ENCODE results near the gene PTAFR. TPM values are rescaled to one million over a fixed set of nuclear protein-coding genes. Genes with fewer than 3 reads are reported as not detected.

Gene PTAFR
- total RNA-seq, 1 donor from 2014 or later = 13.1 TPM

DNA sequence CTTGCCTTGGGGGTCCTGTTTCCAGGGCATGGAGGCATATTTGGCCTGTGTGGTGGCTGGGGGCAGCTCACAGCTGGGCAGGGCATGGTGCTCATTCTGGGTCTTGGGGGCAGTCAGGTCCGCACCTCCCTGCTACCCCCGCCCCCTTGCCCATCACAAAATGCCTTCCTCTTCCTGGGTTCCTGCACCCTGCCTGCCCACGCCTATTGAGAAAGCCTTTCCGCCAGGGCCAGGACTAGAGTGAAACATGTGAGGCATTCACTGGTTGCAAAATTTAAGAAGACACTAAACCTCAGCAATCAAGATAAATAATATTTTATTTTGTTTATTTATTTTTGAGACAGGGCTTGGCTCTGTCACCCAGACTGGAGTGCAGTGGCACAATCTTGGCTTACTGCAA is 19.7 kb downstream of the PTAFR start:
- H3K36me3 ChIP-seq = no peaks in the 10 kb centered on the region
- H3K27me3 ChIP-seq = no peaks in the 10 kb centered on the region
- H3K4me3 ChIP-seq = no peak overlapping the region
- TF ChIP-seq, protein P1, sequence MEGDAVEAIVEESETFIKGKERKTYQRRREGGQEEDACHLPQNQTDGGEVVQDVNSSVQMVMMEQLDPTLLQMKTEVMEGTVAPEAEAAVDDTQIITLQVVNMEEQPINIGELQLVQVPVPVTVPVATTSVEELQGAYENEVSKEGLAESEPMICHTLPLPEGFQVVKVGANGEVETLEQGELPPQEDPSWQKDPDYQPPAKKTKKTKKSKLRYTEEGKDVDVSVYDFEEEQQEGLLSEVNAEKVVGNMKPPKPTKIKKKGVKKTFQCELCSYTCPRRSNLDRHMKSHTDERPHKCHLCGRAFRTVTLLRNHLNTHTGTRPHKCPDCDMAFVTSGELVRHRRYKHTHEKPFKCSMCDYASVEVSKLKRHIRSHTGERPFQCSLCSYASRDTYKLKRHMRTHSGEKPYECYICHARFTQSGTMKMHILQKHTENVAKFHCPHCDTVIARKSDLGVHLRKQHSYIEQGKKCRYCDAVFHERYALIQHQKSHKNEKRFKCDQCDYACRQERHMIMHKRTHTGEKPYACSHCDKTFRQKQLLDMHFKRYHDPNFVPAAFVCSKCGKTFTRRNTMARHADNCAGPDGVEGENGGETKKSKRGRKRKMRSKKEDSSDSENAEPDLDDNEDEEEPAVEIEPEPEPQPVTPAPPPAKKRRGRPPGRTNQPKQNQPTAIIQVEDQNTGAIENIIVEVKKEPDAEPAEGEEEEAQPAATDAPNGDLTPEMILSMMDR (IDR thresholded peaks at IDR 0.05) = no peak
- intact Hi-C loops (cut with DNase I) = no loop called here
- DNase-seq (ENCODE audit: low spot score in 2 of 2) = no peak
- no peaks in the 10 kb centered on the region for H3K4me1 ChIP-seq
- no peaks in the 10 kb centered on the region for H3K9me3 ChIP-seq
- H3K27ac ChIP-seq = no peak overlapping the region

DNA sequence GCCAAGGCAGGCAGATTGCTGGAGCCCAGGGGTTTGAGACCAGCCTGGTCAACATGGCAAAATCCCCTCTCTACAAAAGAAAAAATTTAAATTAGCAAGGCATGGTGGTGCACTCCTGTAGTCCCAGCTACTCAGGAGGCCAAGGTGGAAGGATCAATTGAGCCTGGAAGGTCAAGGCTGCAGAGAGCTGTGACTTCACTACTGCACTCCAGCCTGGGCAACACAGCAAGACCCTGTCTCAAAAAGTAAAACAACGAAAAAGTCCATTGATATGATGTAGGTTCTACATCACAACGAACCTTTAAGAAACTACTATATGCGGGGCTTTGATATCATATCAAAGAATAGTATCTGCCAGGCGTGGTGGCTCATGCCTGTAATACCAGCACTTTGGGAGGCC is 20.9 kb downstream of the PTAFR start:
- no peaks in the 10 kb centered on the region for H3K36me3 ChIP-seq
- no peak overlapping the region for H3K27ac ChIP-seq
- H3K4me3 ChIP-seq = no peak overlapping the region
- no peak for DNase-seq (ENCODE audit: low spot score in 2 of 2)
- intact Hi-C loops (cut with DNase I) = no loop called here
- no peaks in the 10 kb centered on the region for H3K9me3 ChIP-seq
- H3K4me1 ChIP-seq = no peaks in the 10 kb centered on the region
- H3K27me3 ChIP-seq = no peaks in the 10 kb centered on the region
- TF ChIP-seq, protein P1 (IDR thresholded peaks at IDR 0.05) = no peak

DNA sequence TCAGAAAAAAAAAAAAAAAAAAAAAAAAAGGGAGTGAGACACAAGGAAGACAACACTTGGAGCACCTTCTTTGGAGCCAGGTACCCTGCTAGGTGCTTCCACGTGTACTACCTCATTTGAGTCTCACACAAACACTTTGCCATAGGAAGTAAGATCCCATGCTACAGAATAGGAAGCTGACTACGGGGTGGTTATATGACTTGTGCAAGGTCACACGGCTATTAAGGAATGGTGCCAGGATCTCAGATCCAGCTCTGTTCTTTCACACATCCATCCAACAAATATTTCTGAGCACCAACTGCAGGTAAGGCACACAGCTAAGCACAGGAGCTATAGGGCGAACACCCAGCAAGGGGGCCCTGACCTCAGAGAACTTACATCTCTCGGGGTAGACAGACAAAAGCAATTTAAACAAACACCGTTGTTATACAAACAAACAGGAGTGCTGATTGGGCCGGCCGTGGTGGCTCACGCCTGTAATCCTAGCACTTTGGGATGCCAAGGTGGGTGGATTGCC is 22.4 kb downstream of the PTAFR start:
- Histone ChIP-seq H3K4me1 (no peaks in the 10 kb centered on the region), H3K27ac (no peak overlapping the region), H3K9me3 (no peaks in the 10 kb centered on the region), H3K36me3 (no peaks in the 10 kb centered on the region), H3K4me3 (no peak overlapping the region), H3K27me3 (no peaks in the 10 kb centered on the region)
- TF ChIP-seq, protein P1 (IDR thresholded peaks at IDR 0.05) = no peak
- intact Hi-C loops (cut with DNase I) = no loop called here
- no peak for DNase-seq (ENCODE audit: low spot score in 2 of 2)

DNA sequence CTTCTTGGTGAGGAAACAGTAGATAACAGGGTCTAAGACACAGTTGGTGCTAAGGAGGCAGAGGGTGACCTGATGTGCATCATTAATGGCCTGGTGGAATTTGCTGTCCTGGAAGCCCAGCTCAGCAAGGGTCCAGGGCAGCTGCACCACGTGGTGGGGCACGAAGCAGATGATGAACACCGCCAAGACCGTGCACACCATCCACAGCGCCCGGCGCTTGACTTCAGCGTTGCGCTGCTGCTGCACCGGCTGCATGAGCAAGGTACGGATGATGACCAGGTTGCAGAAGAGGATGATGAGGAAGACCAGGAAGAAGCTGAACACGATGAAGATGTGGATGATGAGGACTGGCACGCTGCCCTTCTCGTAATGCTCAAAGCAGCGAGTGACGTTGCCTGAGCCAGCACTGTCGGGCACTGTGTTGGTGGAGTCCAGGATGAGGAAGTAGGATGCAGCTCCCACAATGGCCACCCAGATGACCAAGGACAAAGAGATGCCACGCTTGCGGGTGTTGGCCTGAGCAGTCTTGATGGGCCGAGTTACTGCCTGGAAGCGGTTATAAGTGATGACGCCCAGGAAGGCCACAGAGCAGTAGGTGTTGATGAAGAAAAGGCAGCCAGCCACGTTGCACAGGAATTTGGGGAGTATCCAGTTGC is 26.2 kb downstream of the PTAFR start:
- H3K4me1 ChIP-seq = no peaks in the 10 kb centered on the region
- DNase-seq (ENCODE audit: low spot score in 2 of 2) = no peak
- H3K27me3 ChIP-seq = no peaks in the 10 kb centered on the region
- H3K4me3 ChIP-seq = no peak overlapping the region
- TF ChIP-seq, protein P1 (IDR thresholded peaks at IDR 0.05) = no peak
- no peaks in the 10 kb centered on the region for H3K36me3 ChIP-seq
- intact Hi-C loops (cut with DNase I) = no loop called here
- no peaks in the 10 kb centered on the region for H3K9me3 ChIP-seq
- no peak overlapping the region for H3K27ac ChIP-seq

DNA sequence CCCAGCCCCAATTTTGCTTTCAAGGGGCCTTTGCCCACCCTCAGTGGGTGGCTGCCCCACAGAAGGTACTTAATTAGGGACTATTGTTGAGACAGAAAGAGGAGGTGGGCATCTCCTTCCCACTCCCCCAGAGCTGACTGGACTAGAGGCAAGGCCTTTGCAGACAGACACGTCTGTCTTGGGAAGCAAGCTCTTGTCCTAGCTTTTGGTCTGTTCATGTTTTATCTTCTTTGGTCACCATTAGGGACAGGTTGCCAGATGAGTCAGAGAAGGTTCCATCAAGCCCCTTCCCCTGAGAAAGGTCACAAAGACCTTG is 27.7 kb downstream of the PTAFR start:
- H3K9me3 ChIP-seq = no peaks in the 10 kb centered on the region
- no peaks in the 10 kb centered on the region for H3K36me3 ChIP-seq
- TF ChIP-seq, protein P1 (IDR thresholded peaks at IDR 0.05) = no peak
- no peaks in the 10 kb centered on the region for H3K27me3 ChIP-seq
- H3K4me1 ChIP-seq = no peaks in the 10 kb centered on the region
- DNase-seq (ENCODE audit: low spot score in 2 of 2) = no peak
- intact Hi-C loops (cut with DNase I) = no loop called here
- H3K4me3 ChIP-seq = no peak overlapping the region
- H3K27ac ChIP-seq = no peak overlapping the region
